Skeletal muscle cell (primary cell): Measurements from ENCODE around the gene CRYGC.
"Not testable (repeated sequence)": the region's sequence is repeated elsewhere in the genome, so short reads cannot be mapped to it uniquely, and the experiment has no call there.

Source experiments
- DNase-seq: peaks from one replicate; pipeline ENCODE4 v3.0.0-alpha.2; 2010; ENCODE audit warnings: low read depth
- H3K4me3 ChIP-seq: 2 replicates; pipeline ENCODE4 v1.5.1; 2011; ENCODE audit warnings: low read depth, mild to moderate bottlenecking, control low read depth, low read length, moderate library complexity

Gene CRYGC

DNA sequence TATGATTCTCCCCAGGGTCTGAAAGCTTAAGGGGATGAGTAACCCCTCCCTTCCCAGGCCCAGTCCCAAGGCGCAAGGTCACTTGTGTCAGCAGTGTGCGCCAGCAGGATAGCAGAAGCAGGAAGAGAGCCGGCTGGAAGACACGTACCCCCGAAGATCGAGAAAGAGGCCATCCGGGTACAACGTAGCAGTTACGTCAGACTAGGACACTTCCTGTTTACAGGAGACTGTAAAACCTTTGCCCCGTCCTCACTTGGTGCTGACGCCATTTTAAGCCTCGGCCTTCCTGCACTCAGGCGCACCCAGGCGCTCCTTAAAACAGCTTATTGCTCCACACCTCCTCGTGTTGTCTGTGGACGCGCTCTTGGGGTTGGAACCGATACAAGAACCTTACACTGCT is 9.8 kb upstream of the CRYGC start:
- H3K4me3 ChIP-seq = no peak overlapping the region
- no peak for DNase-seq

DNA sequence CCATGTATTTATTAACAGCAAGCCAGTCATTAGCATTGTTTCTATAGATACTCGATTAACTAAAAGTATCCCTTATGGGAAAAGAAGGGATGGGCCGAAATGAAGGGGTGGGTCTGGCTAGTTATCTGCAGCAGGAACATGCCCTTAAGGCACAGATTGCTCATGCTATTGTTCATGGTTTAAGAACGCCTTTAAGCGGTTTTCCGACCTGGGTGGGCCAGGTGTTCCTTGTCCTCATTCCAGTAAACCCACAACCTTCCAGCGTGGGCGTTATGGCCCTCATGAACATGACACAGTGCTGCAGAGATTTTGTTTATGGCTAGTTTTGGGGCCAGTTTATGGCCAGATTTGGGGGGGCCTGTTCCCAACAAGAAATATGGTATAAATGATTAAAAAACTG is 8.7 kb upstream of the CRYGC start:
- DNase-seq, H3K4me3 ChIP-seq: not testable (repeated sequence)

DNA sequence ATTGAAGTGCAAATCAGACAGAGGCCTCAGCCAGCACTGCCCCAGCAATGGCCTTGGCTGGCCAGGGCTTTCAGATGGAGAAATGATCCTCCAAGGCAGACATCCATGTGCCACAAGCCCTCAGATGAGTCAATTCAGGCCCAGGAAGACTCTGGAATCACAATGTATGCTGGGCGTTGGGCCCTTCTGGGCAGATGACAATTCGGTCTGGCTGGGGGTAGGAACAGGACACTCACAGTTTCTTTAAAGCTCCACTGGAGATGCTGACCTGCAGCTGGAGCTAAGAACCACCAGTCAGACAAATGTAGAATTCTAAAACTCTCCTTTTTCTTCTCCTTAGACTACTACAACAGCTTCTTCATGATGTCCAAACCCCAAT is 7.1 kb upstream of the CRYGC start:
- H3K4me3 ChIP-seq = no peak overlapping the region
- DNase-seq = no peak

DNA sequence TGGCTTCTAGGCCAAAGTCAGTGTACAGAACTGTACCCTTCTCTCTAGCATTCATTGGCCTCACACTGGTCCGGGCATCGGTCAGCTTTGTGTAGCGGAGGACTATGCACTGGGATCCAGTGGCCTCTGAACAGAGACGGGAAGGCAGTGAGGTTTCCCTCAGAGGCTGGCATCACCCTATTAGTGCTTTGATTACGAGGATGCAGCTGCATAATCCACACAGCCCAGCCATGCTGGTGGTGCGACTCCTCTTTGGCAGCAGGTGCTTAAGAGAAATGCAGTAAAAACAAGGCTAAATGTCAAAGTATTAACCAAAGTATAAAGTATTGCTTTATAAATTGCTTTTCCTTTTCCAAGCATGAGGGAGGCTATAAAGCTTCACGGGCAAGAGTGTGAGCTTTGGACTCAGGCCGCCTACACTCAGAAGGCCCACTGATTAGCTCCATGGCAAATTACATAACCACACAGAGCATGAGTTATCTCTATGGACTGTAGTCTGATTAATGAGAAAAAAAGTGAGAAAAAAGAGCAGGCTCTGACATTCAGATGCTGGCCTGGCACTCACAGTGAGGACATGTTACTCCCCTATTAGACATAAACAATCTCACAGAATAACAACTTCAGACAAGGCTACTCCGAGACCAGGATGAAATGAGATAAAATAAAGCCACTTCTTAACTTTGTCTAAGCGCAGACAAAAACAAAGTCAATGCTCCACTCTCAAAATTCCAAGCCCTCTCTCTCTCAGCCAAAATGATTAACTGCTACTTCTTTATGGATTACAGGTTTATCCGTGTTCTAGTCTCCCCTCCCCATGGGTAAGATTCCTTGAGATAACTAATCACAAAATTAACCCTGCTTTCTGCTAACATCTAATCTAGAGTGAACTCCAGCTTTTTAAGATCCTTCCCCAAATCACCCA is 6.4 kb upstream of the CRYGC start:
- H3K4me3 ChIP-seq = no peak overlapping the region
- no peak for DNase-seq

DNA sequence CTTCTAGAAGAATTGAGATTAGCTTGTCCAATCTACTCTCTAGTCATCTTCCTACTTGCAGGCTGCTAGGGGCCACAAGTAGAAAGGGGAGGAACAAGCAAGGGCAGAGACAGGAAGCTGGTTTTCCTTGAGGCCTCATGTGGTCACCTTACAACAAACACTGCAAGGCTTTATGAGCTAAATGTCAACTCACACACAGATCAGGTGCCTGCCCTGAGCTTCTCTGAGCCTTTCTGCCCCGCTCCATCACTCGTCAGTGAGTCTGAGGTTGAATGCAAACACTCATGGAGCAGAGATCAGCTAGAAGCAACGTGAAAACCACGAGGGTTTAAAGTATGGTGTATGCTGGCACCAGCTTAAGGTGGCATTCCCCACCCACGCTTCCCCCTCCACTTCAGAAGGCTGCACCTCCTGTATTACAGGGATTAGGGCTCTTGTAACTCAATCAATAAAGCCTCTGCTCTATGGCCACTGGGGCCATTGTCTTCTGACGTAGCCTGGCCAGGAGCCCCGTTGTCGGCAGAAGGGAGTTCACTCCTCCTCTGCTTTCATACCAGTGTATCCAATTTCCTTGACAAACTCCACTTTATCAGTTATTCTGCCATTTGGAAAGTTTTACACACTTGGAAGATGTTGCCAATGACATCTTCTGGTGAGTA is 5.4 kb upstream of the CRYGC start:
- no peak for DNase-seq
- H3K4me3 ChIP-seq = no peak overlapping the region

DNA sequence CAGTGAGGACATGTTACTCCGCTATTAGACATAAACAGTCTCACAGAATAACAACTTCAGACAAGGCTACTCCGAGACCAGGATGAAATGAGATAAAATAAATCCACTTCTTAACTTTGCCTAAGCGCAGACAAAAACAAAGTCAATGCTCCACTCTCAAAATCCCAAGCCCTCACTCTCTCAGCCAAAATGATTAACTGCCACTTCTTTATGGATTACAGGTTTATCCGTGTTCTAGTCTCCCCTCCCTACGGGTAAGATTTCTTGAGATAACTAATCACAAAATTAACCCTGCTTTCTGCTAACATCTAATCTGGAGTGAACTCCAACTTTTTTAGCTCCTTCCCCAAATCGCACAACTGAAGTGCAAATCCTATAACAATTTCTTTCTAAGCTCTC is 1.1 kb upstream of the CRYGC start:
- no peak for DNase-seq

DNA sequence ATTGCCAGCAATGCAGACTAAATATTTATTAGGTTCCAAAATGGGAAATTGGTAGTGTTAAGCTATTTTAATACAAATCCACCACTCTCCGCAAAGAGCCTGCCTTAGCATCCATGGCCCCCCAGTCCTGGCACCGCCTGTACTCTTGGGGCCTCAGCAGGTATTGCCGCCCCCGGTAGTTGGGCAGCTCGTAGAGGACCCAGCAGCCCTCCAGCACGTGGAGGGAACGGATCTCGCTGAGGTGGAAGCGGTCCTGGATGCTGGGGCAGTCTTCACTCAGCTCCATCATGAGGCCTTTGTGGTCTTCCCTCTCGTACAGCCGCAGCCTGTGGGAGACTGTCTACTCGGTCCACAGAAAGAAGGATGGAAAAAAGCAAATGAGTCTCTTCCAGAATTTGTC is 1.5 kb downstream of the CRYGC start:
- DNase-seq = no peak
- H3K4me3 ChIP-seq = no peak overlapping the region

More for the DNA sequence above, 1.1 kb upstream of the CRYGC start:
- H3K4me3 ChIP-seq = no peak overlapping the region

DNA sequence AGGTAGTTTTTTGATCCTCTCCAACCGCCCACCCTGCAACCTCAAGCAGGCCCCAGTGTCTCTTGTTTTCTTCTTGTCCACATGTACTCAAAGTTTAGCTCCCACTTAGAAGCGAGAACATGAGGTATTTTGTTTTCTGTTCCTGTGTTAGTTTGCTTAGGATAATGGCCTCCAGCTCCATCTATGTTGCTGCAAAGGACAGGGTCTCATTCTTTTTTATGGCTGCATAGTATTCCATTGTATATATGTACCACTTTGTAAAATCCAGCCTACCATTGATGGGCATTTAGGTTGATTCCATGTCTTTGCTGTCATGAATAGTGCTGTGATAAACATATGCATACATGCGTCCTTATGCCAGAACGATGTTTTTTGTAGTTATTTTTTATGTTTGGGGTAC is 2.5 kb downstream of the CRYGC start:
- no peak overlapping the region for H3K4me3 ChIP-seq
- no peak for DNase-seq

DNA sequence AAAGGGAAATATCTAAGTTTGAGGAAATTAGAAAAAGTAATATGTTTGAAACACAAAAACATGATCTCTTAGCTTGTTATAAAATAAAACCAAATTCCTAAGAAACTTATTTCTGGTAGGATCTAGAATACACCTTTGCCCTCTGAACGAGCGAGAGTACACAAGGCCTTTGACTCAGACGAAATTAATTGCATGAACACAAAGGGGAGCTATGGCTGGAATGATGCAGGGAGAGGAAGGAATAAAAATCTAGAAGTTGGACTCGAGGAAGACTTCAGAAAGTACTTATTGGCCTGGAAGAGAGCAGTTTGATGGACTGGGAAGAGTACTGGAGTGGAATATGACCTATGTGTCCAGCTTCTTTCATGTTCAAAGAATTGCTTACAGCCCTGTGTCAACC is 4.4 kb downstream of the CRYGC start:
- H3K4me3 ChIP-seq = no peak overlapping the region
- DNase-seq = no peak

DNA sequence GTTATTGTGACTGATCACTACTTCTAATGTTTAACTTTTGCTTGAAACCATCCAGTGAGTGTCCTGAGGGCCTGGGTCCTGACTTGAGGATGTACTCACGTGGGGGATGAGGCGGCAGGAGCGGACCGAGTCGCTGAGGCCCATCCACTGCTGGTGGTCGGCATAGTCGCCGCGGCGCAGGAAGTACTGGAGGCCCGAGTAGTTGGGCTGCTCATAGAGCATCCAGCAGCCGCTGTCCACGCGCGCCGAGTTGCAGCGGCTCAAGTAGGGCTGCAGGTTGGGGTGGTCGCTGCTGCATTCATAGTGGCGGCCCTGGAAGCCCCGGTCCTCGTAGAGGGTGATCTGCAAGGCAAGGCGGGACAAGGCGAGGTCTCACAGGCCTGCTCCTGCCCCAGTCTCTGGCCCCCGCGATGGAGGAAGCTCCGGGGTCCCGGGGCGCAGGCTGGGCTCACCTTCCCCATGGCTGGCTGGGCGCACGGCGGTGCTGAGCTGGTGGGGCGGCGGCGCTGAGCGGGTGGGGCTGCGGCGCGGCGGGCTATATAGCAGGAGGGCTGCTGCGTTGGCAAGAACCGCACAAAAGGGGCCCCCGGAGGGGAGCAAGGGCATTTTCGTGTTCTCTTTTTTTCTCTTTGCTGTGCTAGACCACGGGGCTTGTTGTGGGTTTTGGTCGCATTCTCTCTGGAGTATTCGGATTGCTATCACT is 5.5 kb downstream of the CRYGC start, which contains the start of gene CRYGD:
Gene CRYGD (minus strand): TSS at position 512 of the 703 bp plus-strand sequence. CDS start 51 bp downstream, at position 461.
- DNase-seq, H3K4me3 ChIP-seq: not testable (repeated sequence)

DNA sequence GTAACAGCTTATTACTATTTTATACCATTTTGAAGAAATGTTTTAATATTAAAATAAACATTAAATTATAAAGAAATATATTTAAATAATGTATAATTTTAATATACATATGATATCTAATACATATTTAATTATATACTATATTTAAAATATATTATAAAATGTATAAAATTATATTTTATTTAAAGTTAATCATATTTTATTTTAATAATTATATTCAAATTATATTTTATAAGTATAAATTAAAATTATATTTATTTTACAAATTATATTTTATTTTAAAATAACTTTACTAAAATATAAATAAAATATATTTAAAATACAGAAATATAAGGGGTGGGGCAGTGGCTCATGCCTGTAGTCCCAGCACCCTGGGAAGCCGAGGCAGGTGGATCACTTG is 7.4 kb downstream of the CRYGC start:
- no peak overlapping the region for H3K4me3 ChIP-seq
- no peak for DNase-seq

DNA sequence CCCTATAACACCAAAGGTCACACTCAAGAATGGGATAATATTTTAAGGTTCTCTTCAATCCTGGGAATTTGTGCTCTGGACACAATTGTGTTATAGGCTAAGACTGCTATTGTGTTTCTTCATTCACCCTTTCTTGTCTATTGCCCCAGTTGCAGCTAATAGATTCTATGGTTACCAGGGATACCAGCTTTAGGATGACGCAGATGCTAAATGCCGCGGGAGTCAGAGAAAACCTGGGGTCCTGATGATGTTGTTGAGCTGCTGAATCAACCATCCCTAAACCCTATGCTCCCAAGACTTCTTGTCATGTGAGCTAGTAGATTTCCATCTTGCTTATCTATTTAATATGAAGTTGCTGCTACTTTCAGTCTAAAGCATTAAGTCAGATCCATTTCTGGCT is 10.7 kb downstream of the CRYGC start:
- DNase-seq = no peak
- no peak overlapping the region for H3K4me3 ChIP-seq

DNA sequence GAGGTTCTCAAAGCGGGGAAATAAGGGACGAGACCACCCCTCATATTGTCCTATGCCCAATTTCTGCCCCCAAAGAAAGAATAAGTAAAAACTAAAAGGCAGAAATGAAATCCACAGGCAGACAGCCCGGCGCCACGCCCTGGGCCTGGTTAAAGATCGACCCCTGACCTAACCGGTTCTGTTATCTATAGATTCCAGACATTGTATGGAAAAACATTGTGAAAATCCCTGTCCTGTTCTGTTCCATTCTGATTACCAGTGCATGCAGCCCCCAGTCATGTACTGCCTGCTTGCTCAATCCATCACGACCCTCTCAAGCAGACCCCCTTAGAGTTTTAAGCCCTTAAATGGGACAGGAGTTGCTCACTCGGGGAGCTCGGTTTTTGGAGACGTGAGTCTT is 12.2 kb downstream of the CRYGC start:
- not testable (repeated sequence) for DNase-seq, H3K4me3 ChIP-seq

DNA sequence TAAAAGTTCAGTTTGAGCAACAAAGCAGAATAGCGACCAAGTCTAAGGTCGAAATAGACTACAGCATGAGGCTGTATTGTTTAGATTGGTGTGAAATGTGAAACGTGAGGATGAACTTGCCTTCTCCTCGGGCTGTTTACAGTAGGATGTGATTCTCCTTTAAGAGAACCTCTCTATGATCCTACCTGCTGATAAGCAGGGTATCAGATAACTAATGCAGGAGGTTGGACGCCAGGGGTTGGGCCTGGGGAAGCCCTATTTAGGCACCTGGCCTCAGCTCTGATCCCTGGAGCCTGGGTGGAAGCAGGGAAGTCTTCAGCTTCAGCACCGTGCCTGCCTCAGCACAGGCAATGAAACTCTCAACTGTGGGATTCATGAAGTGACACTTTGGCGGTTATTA is 16.7 kb downstream of the CRYGC start:
- no peak overlapping the region for H3K4me3 ChIP-seq
- no peak for DNase-seq

DNA sequence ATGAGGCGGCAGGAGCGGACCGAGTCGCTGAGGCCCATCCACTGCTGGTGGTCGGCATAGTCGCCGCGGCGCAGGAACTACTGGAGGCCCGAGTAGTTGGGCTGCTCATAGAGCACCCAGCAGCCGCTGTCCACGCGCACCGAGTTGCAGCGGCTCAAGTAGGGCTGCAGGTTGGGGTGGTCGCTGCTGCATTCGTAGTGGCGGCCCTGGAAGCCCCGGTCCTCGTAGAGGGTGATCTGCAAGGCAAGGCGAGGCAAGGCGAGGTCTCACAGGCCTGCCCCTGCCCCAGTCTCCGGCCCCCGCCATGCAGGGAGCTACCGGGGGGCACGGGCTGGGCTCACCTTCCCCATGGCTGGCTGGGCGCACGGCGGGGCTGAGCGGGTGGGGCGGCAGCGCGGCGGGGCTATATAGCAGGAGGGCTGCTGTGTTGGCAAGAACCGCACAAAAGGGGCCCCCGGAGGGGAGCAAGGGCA is 17.3 kb downstream of the CRYGC start:
- DNase-seq, H3K4me3 ChIP-seq: not testable (repeated sequence)

DNA sequence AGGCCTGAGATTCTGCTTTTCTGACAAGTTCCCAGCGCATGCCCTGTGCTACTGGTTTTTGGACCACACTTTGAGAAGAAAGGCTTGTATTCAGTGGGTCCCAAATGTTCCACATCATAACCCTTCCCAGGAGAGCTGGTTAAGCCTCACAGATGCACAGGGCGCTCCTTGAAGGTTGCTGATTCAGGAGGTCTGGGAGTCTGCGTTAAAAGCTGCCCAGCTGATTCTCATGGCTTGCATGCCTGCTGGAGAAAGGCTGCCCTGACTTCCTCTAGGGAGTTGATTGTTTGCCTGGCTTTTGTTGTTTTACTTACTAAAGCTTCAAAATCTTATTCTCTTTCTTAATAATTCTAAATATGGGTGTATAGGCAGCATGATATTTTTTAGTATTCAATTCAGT is 26.0 kb downstream of the CRYGC start:
- no peak overlapping the region for H3K4me3 ChIP-seq
- DNase-seq = no peak

DNA sequence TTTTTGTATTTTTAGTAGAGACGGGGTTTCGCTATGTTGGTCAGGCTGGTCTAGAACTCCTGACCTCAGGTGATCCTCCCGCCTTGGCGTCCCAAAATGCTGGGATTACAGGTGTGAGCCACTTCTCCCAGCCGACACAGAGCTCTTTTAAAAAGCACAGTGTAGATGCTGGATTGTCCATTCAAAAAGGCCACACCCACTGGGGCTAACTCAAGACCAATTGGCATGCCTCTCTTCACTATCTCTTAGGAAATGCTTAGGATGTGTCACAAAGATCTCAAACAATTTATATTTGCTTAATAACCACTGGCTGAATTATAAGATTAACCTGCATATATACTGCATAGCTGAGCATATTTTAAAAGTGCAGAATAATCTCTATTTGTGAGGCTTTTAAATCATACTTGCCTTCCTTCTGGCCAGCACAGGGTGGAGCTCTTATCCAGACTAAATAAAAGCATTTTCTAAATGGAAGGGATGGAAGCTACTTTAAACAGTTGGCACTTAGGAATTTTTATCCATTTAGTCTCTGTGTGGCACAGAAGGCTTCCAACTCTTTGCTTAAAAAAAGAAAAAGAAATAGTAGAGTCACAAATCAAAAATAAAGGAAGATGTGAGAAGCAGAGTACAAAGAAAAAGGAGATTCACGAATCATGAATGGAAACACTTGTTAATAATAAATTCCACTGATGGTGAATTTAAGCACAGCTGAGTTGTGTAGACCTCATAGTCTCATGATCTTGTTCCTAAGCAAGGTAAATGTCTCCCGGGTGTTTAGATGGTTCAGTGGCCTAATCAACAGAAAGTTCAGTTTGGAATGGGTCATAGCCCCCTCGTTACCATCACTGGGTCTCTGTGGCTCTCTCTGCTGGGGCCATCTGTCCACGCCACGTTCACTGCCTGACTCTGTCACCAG is 27.7 kb downstream of the CRYGC start:
- no peak overlapping the region for H3K4me3 ChIP-seq
- DNase-seq = no peak

DNA sequence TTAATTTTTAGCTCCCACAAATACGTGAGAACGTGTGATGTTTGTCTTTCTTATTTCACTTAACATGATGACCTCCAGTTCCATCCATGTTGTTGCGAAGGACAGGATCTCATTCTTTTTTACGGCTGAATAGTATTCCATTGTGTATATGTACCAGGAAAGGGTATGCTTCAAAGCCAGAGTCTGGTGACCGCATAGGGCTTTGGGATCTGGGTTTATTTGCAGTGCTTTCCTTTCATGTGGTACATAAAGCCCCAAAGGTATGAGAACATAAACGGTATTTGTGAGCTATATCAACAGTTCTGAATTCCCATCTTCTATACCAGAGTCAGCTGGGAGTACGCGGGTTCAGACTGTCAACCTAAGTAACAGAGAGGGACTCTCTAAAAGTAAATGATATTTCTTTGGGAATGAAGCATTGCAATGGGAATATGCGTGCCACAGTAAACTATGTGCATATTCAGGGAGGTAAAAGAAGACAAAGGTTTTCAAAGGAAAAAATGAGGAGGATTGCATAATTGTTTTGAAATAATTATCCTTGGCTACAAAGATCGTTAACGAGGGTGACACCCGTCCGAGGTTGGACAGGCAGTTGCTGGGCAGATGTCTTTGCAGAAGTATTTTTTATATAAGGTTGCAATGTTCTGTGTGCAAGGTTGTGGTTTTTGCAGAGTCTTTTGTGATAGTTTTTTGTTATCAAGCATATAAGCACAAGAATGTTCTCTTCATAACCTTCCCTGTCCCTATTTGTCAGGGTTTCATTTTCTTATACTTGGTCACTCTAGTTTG is 29.8 kb downstream of the CRYGC start:
- no peak overlapping the region for H3K4me3 ChIP-seq
- no peak for DNase-seq
